ENCODE data around the gene DOC2B.
"Not testable (repeated sequence)": the region's sequence is repeated elsewhere in the genome, so short reads cannot be mapped to it uniquely, and the experiment has no call there.

DOC2B gene

DNA sequence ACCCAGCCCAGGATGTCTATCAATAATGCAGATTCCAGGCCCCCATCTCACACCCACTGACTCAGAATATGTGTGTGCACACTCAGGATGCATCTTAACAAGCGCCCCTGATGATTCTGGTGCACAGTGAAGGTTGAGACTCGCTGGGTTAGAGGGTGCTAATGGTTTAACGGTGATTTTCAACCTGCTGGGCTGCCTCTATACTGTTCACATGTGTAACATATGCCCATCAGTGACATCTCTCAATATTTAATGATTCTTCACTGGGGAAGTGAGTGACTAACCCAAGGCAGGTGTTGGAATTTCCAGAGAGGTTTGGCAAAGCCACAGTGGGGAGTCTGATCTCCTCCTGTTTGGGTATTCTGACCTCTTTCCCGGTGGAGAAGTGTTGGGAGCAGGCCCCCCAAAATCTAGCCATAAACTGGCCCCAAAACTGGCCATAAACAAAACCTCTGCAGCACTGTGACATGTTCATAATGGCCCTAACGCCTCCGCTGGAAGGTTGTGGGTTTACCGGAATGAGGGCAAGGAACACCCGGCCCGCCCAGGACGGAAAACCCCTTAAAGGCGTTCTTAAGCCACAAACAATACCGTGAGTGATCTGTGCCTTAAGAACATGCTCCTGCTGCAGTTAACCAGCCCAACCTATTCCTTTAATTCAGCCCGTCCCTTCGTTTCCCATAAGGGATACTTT is 4.1 kb upstream of the DOC2B start:
- DNase-seq = no peak

DNA sequence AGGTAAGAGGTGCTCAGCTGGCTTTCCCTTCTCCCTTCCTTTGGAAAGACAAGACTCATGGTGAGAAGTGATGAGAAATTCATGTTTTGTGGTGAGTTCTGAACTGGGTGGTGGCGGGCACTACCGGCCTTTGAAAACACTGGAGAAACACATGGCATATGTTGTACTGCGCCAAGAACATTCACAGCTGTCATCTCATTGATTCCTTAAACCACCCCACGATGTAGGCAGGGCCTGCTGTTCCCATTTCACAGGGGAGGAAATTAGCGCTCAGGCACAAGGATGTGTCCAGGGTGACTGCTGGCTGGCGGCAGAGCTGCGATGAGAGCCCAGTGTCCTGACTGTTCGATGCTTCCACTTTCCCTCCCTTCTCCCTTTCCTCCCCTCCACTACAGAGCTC is 1.6 kb upstream of the DOC2B start:
- DNase-seq = no peak

DNA sequence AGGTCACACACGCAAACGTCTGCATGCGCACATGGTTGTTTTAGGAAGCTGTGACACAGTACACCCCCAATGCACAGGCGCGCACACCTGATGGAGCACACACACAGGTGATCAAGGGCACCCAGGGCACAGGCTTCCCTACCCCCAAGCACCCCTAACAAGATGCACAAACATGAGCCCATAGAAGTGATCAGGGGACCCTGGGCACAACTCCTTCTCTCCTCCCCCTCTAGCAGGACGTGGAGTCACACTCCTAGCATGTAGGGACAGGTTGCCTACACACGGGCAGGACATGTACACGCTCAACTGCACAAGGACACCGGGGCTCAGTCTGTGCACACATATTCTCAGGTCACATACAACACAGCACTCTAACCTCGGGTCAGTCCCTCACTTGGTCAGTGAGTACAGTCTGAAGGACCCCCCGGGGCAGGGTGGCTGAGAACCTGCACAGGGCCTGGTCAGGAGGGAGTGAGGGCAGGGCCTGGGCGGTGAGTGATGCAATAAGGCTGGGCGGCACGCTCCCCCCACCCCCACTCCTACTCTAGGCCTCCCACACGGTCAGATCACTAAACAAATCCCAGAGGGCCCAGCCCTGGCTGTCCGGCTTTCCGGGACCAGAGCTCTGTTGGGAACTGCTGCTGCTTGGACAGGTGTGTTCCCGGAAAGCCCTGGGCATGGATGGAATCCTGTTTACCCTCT is 751 bp upstream of the DOC2B start:
- no peak for DNase-seq

DNA sequence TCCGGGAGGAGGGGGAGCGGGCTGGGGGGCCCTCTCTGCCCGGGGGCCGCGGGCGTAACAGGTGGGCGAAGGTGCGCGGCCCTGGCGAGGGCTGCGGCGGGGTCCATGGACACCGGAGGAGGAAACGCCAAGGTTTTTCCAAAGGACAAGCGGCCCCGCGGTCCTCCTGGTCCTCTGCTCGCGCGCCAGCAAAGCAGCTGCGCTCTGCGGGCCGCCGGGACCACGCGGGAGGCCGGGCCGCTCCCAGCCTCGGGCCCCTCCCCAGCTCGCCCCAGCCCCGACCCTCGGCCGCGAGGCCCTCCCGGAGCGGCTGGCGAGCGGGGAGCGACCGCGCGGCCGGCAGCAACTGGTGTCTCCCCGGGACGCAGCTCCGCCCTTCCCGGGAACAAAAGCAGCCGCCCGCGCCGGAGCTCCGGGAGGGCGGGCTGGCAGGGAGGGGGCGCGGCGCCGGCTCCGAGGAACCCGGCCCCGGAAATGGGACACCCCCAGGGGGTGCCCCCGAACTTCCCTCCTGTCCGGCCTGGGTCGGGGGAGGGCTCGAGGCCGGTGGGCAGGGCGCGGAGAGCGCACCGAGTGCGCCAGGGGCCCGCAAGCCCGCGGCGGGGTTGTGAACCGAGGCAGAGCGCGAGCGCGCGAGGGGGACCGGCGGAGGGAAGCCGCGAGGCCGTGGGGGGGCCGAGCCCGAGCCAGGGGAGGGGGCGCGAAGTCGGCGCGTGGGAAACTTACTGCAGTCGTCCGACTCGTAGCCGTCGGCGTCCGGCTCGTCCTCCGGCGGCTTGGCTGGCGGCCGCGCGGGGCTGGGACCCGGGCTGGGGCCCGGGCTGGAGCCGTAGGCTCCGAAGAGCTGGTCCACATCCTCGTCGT is 837 bp downstream of the DOC2B start:
- DNase-seq = no peak

DNA sequence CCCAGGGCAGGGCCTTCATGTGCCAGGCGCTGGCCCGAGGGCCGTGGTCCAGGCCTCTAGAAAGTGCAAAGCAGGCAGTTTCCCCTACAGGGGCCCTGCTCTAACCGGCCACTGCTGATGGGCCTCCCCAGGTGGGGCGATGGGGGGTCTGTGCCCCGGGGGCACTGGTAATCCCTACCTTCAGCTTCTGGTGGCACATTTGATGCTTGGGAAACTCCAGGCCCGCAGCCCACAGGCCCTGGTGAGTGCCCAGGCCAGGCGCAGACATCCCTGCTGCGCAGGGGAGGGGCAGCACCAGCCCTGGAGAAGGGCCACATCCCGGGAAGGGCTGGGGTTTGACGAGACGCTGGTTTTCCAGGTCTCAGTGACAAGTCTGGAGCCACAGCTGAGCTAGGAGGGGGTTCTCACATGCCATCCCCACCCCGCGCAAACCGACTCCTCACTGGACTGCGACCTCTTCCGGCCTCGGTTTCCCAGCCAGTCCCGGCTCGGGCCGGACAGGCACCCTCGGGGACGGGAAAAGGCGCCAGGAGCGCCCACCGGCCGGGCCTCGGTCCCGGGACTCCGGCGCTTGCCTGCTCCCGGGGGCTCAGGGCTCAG is 1.6 kb downstream of the DOC2B start:
- DNase-seq = no peak

GRCh38 chr17:179066-179432 is 2.4 kb downstream of the DOC2B start:
- no peak for DNase-seq

DNA sequence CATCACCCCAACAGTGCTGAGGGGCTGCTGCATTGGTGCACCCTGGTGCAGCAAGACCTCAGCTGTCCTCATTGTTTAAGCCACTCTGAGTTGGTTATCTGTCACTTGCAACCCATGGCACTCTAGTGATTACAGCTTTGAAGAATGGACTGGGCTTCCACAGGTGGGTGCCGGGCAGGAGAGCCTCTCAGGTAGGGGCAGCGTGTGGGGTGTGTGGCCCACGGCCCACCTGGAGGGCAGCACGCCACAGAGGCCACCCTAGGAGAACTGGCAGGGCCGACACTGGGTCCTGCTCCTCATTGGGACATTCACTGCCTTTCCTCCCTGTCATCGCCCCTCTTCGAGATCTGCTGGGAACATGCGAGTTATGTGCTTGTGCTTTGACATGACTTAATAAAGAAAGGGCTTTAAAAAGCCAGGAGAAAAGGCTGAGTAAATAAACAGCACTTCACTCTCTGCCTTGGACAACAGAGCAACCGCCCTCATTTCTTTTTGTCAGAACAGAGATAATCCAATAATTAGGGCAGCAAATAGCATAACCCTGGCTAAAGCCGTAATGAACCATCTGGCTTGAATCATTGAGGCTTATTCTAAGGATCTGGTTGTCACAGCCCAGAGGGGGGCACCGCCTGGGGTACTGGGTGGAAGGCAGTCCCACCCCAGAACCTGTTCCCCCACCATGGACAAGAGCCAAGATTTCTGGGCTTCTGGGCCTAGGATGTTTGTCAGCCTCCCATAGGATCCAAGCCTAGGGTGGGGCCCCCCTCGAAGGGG is 3.0 kb downstream of the DOC2B start:
- DNase-seq = no peak

DNA sequence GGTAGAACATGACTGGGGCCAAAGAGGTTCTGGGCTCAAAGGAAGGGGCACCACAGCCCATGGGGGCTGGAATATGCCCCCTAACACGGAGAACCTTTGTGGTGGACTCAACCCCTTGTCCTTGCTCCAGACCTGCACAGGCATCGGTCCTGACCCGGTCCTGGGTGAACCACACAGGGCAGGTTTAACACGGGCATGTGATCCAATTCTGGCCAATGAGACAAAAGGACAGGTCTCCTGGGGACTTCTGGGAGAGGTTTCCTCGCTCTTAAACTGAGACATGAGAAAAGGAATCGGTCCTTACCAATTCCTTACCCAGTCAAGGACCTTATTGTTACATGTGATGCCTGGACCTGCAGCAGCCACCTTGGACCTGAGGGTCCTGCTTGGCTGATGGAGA is 3.7 kb downstream of the DOC2B start:
- DNase-seq = no peak

DNA sequence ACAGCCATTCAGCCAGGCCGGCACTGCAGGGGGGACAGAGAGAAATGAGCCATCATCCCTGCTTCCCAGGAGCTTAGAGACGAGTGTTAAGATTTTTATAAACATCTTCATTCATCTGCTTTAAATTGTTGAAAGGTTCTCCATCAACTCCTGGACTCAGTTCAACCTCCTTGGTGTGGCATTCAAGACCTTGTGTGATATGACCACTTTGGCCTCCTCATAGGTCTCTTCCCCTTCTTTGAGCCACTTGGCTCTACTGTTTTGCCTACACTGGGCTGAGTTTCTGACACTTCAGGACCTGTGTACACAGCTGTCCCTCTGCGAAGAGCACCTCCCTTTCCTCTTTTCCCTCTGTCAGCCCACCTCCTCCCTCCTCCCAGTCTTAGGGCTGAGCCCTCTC is 4.3 kb downstream of the DOC2B start:
- DNase-seq = no peak

- DNase-seq = no peak
Measured at GRCh38 chr17:173166-173911, 8.1 kb downstream of the DOC2B start.

GRCh38 chr17:172401-172800 is 9.0 kb downstream of the DOC2B start:
- no peak for DNase-seq

DNA sequence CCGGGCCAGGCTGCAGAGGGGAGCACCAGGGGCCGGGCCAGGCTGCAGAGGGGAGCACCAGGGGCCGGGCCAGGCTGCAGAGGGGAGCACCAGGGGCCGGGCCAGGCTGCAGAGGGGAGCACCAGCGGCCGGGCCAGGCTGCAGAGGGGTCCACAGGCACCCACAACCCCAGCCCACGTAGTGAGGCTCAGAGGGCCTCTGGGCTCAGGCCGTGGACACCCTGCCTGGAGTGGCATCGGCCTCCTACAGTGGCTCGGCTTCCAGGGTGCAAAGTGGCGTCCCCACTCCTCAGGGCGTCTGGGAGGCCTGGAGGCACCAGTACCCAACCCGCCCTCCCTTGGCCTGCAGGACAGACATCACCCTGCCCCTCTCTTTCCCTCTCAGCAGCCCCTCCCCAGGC is 9.6 kb downstream of the DOC2B start:
- no peak for DNase-seq

- no peak for DNase-seq
Measured at GRCh38 chr17:170130-170670, 11.2 kb downstream of the DOC2B start.

- DNase-seq = not testable (repeated sequence)
Measured at GRCh38 chr17:168614-169013, 12.8 kb downstream of the DOC2B start.

DNA sequence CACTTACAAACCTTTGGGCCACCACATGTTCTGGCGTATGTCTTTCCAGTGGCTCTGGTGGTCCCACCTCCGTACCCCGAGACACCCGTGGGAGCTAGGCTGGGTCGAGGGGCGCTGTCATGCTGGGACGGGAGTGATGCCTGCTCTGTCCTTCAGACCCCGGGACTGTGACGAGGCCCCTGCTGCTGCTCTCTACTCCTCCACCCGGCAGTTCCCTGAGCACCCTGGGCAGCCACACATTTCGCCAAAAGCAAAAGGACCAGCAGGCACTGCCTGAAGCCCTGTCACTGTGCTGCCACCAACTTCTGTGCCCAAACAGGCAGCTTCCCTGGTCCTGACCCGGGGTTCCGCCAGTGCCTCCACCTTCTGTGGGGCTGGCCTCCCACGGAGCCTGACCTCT is 15.5 kb downstream of the DOC2B start:
- no peak for DNase-seq

GRCh38 chr17:164303-165235 is 16.9 kb downstream of the DOC2B start:
- DNase-seq = no peak

DNA sequence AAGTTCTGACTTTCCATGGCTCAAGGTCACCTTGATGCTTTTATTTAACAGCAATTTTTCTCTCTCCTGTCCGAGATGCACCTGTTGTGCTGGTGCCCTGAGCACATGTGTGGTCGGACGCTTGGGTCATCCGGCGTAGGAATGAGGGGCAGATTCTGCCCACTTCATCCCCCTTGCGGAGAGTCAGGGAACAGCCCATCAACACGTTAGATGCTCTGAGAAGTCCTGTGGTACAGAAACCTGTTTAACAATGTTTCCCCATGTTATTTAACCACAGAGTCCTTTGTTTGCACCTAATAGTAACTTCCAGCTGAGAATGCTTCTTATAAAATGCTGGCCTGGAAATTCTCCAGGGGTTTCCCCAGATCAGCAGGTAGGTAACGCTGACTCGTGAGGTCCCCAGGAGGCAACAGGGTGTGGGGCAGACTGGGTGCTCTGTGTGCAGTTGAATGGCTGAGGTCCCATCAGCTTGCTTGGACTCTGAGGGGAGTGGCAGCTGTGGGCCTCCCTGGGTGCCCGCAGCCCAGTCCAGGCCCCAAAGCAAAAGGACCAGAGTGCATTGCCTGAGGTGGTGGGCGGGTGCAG is 17.8 kb downstream of the DOC2B start:
- no peak for DNase-seq

DNA sequence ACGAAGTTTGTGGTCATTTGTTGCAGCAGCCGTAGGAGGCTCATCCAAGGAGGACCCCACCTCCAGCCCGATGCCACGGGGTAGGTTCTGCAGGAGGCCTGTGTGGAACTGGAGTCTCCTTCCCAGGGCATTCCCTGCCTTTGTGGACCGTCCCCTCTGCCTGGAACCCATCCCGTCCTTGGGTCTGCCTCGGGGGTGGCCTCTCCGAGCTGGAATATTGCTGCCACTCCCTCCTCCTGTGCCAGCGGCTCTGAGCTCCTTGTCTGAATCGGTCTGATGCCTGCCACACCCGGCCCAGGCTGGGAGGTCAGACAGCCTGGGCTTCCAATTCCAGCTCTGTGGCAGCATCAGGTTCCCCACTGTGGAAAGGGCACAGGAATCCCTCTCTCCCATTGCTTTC is 18.8 kb downstream of the DOC2B start:
- no peak for DNase-seq

DNA sequence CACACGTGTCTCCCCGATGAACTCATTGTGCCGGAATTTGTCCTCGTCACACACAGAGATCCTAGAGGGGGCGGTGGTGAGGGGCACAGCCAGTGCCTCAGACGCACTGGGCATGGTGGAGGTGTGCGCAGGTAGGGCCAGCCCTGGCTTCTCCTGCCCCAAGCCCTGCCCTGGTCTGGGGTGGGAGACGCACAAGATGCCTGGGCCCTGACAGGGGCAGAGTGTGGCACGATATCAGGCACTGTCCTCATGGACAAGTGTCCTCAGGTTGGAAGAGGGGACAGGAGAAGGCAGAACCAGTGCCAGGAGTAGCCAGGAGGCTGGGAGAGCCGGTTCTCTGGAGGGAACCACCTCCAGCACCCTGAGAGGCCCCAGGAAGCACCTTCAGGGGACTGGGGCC is 20.0 kb downstream of the DOC2B start:
- no peak for DNase-seq

- DNase-seq = no peak
Measured at GRCh38 chr17:160336-160735, 21.1 kb downstream of the DOC2B start.

Measured in NCI-H1417 treated with DMSO at 0.1 percent for 48 hours (cell line).